HG02571 (cell line): Measurements from ENCODE around the gene BANF2.

Source experiments
- ATAC-seq: cut with Tn5 transposase; IDR thresholded peaks from one replicate; pipeline ENCODE4 v1.9.1; 2021; ENCODE audit warnings: mild to moderate bottlenecking, moderate library complexity; ENCODE audit not compliant: unreplicated experiment

Gene BANF2

DNA sequence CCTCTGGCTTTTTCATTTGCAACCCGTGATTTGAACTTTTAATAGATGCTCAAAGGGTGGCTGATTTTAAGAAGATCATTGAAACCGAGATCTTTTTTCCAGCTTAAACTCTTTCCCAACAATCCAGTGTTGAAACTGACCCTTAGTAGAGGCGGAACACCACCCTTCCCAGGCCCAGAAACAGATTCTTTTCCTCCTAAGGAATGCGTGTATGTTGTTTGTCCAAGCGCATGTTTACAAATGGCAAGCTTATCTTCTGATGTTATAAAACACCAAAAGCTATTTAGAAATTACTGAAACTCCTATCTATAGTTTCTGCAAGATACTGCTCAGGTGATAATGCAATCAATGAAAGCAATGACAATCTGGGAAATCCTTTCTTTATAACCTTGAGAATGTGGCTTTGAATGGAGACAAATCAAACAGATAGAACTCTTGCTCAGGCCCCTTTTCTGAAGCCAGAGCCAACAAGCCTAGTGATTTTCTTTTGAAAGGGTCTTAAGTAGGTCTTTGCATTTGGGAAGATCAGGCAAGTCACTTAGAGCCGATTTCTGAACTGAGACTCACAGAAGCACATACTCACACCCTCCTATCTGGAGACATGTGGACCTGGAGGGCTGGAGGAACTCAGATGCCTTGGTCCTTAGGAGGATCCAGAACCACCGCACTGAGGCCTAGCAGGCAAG, 9.1 kb downstream of the BANF2 start:
- no peak for ATAC-seq

DNA sequence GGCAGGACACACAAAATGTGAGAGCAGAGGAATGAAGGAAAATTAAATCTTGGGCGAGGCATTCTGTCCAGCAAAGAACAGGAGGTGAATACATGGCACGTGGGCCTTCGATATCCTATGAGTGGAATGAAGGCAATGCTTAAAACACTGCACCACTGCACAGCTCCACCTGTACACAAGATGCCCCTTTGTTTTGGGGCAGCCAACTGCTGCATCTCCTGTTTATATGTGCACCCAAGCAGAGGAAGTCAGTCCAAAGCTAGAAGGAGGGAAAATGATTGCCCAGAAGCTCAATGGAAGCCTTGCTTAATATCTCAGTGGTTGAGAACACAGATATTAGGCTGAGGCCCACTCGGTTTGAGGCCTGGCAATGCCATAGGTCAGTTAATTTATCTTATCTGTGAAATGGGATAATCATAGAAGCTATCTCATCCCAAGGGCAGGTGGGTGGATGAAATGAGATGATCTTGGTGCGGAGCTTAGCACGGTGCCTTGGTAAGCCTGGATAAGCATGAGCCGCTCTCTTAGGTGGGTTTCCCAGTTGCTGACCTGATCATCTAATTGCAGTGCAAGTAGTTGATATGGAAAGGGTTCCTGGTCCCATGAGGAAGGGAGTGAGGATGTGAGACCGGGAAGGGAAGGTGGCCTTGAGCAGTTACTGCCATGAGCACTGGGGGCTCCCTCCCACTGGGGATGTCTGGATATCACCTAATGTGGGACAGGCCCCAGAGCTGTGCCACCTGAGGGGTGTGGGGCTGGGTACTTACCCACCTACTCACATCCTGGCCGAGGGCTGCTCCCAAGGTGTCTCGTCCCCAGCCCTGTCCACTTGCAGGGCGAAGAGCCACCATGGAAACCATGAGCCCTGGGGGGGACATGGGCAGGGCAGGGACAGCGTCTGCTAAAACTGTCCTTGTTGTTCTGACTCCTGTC, 9.9 kb downstream of the BANF2 start:
- ATAC-seq, result no peak

DNA sequence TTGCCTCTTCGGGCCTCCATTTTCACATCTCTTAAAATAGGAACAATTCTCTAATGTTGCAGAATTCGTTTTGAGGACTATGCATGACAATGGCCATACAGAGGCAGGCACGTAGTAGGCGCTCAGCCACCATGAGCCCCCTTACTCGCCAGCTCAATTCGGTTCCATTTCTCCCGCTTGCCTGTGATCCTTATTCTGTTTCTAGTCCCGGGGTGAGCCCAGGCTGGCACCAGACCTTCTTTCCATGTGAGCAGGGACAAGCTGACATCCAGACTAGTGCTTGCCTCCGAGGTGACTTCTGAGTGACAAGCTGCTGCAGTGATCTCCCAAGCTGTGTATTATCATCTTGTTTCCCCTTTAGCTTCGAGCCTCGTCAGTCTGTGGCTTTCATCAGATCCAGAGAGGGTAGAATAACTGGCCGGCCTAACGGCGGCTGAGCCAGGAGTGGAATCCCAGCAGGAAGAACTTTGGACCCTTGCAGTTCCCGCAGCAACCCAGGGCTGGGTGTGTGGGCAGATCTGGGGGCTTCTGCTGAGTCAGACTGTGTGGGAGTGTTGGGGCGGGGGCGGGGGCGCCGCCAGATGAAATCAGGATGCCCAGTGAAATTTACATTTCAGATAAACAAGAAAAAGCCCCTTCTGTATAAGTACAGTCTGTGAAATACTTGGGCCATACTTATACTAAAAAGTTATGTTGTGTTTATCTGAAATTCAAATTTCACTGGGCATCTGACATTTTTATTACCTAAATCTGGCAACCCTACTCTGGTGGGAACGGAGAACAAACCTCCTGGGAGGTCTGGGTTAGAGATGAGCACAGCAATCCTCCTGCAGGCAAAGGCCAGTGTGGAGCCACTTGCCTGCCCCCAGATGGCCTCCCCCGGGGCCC, 10.9 kb downstream of the BANF2 start:
- no peak for ATAC-seq

DNA sequence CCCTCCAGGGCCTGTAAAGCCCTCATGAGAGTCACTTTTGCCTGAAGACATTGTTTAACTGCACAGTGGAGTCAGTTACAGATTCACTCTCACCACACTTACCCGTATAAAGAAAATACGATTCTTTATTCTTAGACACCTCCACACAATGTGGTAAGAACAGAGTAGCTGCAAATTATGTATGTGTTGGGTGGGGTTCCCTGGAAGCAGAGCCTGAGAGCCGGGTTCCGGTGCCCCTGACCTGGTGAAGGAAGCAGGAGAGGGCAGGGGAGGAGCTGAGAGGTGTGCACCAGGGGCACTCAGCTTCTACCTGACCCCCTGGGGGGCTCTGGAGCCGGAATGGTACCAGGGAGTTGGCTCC, 11.5 kb downstream of the BANF2 start:
- ATAC-seq, result no peak

DNA sequence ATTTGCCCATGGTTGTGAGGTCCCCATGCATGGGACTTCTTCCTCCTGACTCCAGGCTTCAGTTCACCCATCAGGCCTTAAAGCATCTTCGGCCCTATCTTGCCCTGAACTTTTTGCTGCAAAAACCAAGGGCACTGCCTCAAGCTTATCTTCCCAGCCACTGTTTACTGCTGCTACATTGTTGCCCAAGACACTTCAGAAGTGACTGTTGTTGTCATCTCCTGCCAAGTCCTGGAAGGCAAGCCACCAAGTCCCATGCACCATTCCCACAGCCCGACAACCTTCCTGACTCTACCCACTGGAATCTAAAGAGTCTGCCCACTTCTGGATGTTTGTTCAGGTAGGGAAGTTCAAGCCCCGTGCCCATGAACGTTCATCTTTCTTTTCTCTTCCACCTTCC, 12.4 kb downstream of the BANF2 start:
- no peak for ATAC-seq

DNA sequence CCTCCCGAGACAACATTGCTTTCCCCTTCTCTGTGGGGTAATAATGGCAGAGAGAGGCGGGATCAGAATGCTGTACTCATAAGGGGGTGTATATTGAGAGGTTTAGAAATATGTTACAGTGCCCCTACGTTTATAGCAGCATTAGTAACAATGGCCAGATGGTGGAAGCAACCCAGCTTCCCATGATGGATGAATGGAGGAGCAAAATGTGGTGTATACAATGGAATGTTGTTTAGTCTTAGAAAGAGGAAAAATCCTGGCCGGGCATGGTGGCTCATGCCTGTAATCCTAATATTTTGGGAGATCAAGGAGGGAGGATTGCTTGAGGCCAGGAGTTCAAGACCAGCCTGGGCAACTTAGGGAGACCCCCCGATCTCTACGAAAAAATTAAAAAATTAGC, 12.9 kb downstream of the BANF2 start:
- no peak for ATAC-seq

DNA sequence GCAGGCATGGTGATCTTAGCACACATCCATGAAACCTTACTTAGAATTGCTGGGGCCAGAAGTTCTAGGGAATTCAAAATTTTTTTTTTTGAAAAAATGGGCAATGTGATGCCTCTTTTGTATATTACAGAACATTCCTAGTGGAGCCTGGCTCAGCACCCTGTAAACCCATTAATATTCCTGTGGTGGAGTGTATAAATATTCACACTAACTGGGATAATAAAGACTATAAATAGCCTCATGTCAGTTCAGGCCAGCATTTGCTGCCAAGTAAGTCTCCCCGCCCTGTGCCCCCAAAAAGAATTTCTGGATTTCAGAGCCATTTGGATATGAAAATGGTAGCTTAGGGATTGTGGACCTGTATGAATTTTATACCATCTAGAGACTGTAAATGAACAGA, 14.8 kb downstream of the BANF2 start:
- no peak for ATAC-seq

DNA sequence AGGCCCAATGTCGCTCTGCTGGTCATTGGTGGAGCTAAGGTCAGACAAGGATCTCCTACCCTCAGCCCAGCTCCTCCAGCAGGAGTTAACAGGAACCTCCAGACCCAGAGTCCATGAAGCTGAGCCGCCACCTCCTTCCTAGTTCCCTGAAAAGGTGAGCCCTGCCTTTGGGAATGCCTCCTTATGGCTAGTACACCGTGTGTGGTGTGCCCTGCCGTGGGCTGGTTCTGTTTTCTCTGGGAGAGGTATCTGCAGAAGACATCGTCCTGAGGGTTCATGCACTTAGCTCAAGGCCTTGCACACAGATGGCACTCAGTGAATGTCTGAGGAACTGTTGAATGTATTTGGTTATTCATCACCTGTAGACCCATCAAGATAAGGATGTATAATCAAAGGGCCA, 15.3 kb downstream of the BANF2 start:
- ATAC-seq, result no peak

DNA sequence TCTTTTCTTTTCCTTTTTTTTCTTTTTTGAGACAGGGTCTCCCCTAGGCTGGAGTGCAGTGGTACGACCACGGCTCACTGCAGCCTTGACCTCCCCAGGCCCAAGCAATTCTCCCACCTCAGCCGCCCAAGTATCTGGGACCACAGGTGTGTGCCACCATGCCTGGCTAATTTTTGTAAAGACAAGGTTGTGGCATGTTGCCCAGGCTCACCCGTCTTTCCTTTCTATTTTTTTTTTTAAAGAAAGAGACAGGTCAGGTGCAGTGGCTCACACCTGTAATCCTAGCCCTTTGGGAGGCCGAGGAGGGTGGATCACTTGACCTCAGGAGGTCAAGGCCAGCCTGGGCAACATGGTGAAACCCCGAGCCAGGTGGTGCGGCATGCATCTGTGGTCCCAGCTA, 16.6 kb downstream of the BANF2 start:
- ATAC-seq, result no peak

DNA sequence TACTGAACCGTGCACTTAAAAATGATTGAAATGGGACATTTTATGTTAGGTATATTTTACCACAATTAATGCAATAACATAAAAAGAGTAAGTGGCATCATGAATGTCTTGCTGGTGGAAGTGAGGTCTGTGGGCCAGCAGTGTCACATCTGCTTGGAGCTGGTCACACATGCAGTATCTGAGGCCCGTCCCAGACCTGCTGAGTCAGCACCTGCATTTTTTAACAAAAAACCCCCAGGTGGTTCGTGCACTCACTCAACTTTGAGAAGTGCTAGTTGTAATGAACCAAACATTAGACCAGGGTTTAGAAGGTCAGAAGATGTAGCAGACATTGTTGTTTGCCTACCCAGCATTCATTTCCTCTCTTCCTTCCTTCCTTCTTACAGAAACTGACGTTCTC, 21.0 kb downstream of the BANF2 start:
- ATAC-seq, result no peak

DNA sequence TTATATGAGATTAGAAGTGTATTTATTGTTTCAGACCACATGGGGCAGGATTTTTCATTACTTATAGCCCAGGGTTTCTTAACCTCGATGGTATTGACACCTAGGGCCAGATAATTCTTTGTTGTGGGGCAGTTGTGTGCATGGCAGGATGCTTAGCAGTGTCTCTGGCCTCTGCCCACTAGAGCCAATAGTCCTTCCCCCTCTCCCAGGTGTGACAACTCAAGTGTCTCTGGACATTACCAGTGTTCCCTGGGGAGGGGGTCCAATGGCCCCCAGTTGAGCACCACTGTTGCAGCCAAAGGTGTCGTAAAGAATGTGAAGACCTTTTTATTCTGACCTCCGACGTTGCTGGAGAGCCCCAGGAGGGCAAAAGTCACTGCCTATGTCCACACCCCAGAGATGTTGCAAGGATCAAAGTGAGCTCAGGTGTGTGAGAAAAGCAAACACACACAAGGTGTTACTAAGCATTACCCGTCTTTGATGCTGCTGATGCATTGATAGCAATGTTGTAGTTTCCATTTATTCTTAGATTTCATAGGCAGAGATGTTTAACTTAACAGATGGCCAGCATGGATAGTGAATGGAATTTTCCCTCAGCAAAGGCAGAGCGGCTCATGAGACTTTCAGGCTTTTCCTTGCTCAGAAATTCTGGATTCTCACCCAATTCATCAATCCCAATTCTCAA, 22.2 kb downstream of the BANF2 start:
- no peak for ATAC-seq

DNA sequence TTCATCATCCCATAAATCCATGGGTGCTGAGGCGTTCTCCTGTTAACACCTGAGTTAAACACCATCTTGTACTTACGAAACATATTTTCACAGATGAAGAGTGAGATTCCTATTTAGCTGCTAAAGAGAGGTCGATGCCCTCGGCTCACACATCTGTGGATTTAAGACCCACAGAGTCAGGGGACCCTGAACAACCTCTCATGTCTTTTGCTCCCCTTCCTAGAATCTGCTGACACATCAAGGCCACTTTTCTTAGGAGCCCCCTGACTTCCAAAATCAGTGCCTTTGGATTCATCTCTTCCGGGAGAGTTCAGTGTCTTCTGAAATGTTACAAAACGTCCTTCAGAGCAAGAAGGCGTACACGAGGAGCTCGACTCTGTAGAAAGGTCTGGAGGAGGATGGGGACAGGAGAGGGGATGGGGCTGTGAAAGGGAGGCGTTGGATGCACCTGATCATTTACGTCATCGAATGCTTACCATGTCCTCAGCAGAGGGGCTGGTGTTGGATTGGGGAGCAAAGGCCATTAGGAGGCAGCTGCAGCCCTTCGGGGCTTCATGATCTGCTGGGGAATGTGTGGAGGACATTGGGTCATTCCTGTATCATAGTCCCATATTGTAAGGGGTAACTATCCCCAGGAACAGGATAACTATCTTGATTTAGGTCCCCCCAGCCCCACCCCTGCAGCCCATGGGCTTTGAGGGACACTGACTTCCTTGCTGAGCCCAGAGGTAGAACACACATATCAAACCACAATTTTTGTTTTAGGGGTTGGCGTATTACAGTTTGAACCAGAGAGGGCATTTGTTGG, 22.9 kb downstream of the BANF2 start:
- ATAC-seq, result no peak

DNA sequence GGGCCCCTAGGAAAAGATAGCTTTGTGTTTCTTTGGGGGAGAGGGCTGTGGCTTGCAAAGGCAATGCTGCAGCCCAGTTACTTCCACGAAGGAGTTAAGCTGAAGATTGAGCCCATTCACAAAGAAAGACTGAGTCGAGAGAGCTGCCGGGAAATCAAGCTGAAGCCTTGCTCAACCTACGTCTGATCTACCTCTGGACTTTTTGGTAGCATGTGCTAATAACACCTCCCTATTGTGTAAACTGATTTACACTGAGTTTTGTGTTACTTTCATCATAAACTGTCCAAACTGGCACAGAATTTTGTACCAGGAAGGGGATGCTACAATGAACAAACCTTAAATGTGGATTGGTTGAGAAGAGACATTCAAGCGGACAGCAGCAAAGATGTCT, 23.5 kb downstream of the BANF2 start:
- ATAC-seq, result no peak

DNA sequence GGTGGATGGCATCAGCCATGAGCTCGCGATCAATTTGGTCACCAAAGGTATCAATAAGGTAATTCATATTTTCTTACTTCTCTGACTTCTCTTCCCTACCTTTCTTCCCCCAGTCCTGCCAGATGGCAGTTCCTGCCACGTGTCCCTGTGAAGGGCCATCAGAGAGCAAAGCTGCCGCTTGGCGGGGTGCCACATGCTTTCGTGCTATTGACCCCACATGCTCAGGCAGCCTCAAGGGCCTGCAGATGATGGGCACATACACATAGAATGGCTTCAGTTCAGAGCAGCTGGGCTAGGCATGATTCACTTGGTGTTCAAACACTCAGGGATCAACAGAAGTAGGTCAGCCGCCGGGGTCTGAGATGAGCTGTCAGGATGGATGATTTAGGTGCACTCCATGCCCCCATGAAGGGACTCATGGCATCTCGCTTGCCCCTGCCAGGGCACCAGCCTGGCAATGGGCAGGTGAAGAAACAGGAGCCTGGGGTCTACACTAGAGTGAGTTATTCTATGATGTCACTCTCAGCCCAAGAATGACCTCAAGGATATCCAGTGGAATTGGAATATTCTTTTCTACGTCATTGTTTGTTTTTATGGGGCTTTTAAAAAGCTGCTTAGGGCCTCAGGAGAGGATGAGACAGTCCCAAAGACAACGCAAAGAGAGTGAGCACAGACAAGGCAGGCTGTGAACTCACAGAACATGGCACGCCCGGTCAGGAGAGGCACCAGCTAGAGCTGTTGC, 25.5 kb downstream of the BANF2 start:
- ATAC-seq, result no peak

DNA sequence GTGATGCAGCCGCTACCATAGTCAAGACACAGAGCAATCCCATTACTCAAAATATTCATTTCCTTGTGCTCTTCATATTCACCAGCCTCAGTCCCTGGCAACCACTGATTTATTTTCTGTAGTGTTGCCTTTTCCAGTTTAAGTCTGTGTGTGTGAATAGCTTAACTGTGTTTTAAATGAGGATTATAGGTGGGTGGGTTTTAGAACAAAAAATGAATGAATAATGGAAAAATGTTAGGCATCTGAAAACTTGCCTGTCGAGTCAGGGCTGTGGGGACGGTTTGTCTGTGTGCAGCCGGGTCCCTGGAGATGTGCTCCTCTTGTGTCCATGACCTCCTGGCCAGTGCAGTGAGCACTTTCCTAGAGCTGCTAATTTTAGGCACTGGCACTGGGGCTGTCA, 27.1 kb downstream of the BANF2 start:
- no peak for ATAC-seq

DNA sequence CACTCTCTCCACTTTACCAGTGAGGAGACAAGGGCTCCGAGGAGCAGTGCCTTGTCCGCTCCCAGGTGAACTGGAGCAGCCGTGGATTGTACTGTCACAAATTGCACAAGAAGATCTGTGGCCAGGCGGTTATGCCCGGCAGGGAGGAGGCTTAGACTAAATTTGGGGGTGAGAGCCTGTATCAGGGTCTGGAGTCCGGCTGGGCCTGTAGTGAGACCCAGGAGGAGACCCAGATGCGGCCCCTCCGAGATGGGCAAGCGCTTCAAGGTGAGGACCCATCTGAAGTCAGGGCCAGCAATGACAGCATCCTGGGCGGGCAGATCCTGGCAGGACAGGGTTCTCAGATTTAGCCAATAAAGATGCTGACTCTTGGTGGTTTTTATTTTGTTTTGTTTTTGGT, 27.6 kb downstream of the BANF2 start:
- ATAC-seq, result no peak

DNA sequence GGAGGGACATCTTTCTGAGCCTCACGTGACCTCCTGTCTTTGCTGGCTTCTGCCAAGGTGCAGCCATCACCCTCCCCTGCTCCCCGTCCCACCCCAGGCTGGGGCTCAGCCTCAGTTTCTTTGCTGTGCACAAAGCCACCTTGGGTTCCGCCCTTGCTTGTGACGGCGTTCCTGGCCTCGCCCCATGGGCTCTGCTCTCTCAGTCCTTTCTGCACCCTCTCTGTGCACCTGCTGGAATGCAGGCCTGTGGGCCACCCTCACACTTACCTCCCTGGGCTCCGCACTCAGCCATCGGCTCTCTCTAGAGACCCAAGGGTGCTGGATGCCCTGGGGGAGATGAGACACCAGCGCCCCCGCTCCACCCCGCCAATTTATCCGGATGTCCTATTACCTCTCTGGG, 28.3 kb downstream of the BANF2 start:
- no peak for ATAC-seq

DNA sequence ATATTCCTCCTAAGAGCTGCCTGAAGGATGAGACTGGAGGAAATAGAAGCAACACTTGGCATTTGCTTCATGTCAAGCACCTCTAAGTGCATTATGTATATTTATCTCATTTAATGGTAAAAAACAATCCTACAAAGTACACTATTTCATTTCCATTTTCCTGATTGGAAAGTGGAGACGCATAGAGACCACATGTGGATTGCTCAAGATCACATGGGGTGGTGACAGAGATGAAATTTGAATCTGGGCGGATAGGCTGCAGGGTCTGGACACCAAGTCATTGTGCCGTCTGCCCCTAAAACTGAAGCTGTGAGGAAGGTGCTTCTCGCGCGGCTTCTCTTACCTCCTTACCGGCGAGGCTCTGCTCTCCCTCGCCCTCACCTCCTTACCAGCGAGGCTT, 30.3 kb downstream of the BANF2 start:
- ATAC-seq, result no peak

DNA sequence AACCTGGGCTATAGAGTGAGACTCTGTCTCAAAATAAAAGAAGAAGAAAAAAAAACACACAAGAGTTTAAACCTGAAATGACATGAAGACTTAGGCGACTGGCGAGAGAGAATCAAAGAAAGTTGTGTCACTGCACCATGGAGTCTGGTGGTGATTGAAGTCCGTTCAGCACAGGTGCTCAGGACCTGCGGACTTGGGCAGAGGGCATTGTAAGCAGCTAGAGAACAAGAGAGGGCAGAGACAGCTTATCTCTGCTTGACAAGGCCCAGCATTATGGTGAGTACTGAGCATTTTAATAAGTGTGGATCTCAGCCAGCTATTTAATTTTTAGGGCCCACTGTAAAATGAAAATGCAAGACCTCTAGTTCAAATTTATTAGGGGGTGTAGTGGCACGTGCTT, 31.5 kb downstream of the BANF2 start:
- ATAC-seq, result no peak
